Measurements from ENCODE around the gene C4B. TPM values are rescaled to one million over a fixed set of nuclear protein-coding genes. Genes with fewer than 3 reads are reported as not detected.
"Not testable (repeated sequence)": the region's sequence is repeated elsewhere in the genome, so short reads cannot be mapped to it uniquely, and the experiment has no call there.

C4B gene
- total RNA-seq (57.5 and 68.9 TPM in 2 replicates), polyA plus RNA-seq (78.0 and 80.0 TPM in 2 replicates)

- WGBS (ENCODE audit: low lambda C conversion rate, missing lambda C conversion rate), result no CpG with 5 or more reads among the region's 6 CpGs
- H3K27me3 ChIP-seq; H2AFZ ChIP-seq; H3K4me2 ChIP-seq; H3K79me2 ChIP-seq; H3K9me2 ChIP-seq (replicated peaks; ENCODE audit: insufficient read depth); H4K20me1 ChIP-seq (ENCODE audit: insufficient read depth, poor library complexity, severe bottlenecking); H3K36me3 ChIP-seq (replicated peaks; ENCODE audit: insufficient read depth, low read depth); DNase-seq (ENCODE audit: low spot score); H3K4me3 ChIP-seq; H3K27ac ChIP-seq; H3K4me1 ChIP-seq (ENCODE audit: insufficient read depth); H3K9me3 ChIP-seq (ENCODE audit: low read depth): not testable (repeated sequence)
These were observed at the start of gene C4B for GRCh38 chr6:32014547-32014946. Gene C4B, plus strand, starts transcription at chr6:32014795. Its CDS starts 51 bp downstream, at chr6:32014846.

- DNase-seq (ENCODE audit: low spot score), result no peak
- H3K36me3 ChIP-seq (replicated peaks; ENCODE audit: insufficient read depth, low read depth), result no peaks in the 10 kb centered on the region
- H3K9me3 ChIP-seq (ENCODE audit: low read depth), result no peaks in the 10 kb centered on the region
- no peak overlapping the region for H3K4me2 ChIP-seq
- no peaks in the 10 kb centered on the region for H3K27me3 ChIP-seq
- H3K79me2 ChIP-seq, result peaks cover 7% of the 10 kb centered on the region
- TF ChIP-seq EZH2phosphoT487 (IDR thresholded peaks at IDR 0.05; ENCODE audit: low read depth, severe bottlenecking, unreplicated experiment) (no peak), EZH2 (IDR thresholded peaks at IDR 0.05; ENCODE audit: borderline replicate concordance) (no peak), CTCF (IDR thresholded peaks at IDR 0.05; ENCODE audit: poor library complexity) (no peak)
- H2AFZ ChIP-seq, result no peak overlapping the region
- no peaks in the 10 kb centered on the region for H3K9me2 ChIP-seq (replicated peaks; ENCODE audit: insufficient read depth)
- H3K27ac ChIP-seq, result no peak overlapping the region
- no peak overlapping the region for H3K4me3 ChIP-seq
- H3K4me1 ChIP-seq (ENCODE audit: insufficient read depth), result peaks cover 4% of the 10 kb centered on the region
- no peaks in the 10 kb centered on the region for H4K20me1 ChIP-seq (ENCODE audit: insufficient read depth, poor library complexity, severe bottlenecking)
- 89% methylated on average over 13 of the region's 13 CpGs for WGBS (ENCODE audit: low lambda C conversion rate, missing lambda C conversion rate)
These were observed 48.9 kb upstream of the C4B start for GRCh38 chr6:31965700-31966099.

DNA sequence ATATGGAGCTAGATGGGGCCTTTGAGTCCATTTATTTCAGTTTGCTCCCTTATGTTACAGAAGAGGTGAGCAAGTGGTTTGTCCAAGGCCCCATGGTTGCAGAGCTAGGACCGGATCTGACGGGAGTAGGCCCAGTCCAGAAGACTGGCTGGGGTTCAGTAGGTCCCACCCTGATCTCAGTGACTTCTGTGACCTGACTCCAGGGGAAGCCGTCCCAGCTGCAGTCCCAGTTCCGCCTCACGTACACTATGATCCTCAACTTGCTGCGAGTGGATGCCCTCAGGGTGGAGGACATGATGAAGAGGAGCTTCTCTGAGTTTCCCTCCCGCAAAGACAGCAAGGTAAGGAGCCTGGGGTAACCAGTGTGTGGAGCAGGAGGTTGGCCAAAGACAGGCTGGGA is 48.1 kb upstream of the C4B start:
- Histone ChIP-seq H3K4me2 (no peak overlapping the region), H2AFZ (no peak overlapping the region), H3K27ac (no peak overlapping the region), H3K27me3 (no peaks in the 10 kb centered on the region), H3K4me3 (no peak overlapping the region), H3K4me1 (ENCODE audit: insufficient read depth) (peaks cover 11% of the 10 kb centered on the region), H3K9me2 (replicated peaks; ENCODE audit: insufficient read depth) (no peaks in the 10 kb centered on the region), H4K20me1 (ENCODE audit: insufficient read depth, poor library complexity, severe bottlenecking) (no peaks in the 10 kb centered on the region), H3K79me2 (peaks cover 11% of the 10 kb centered on the region), H3K36me3 (replicated peaks; ENCODE audit: insufficient read depth, low read depth) (no peaks in the 10 kb centered on the region), H3K9me3 (ENCODE audit: low read depth) (no peaks in the 10 kb centered on the region)
- TF ChIP-seq EZH2 (IDR thresholded peaks at IDR 0.05; ENCODE audit: borderline replicate concordance), result no peak
- whole genome bisulfite sequencing (ENCODE audit: low lambda C conversion rate, missing lambda C conversion rate), result 97% methylated on average over 7 of the region's 7 CpGs
- no peak for DNase-seq (ENCODE audit: low spot score)

- H4K20me1 ChIP-seq (ENCODE audit: insufficient read depth, poor library complexity, severe bottlenecking), result no peaks in the 10 kb centered on the region
- no peaks in the 10 kb centered on the region for H3K27me3 ChIP-seq
- no peak overlapping the region for H3K4me3 ChIP-seq
- H3K4me2 ChIP-seq, result no peak overlapping the region
- TF ChIP-seq CTCF (IDR thresholded peaks at IDR 0.05; ENCODE audit: poor library complexity) (no peak), EZH2phosphoT487 (IDR thresholded peaks at IDR 0.05; ENCODE audit: low read depth, severe bottlenecking, unreplicated experiment) (no peak), EZH2 (IDR thresholded peaks at IDR 0.05; ENCODE audit: borderline replicate concordance) (no peak)
- H3K36me3 ChIP-seq (replicated peaks; ENCODE audit: insufficient read depth, low read depth), result no peaks in the 10 kb centered on the region
- no peak for DNase-seq (ENCODE audit: low spot score)
- H2AFZ ChIP-seq, result no peak overlapping the region
- no peaks in the 10 kb centered on the region for H3K9me2 ChIP-seq (replicated peaks; ENCODE audit: insufficient read depth)
- H3K9me3 ChIP-seq (ENCODE audit: low read depth), result no peaks in the 10 kb centered on the region
- H3K4me1 ChIP-seq (ENCODE audit: insufficient read depth), result peaks cover 11% of the 10 kb centered on the region
- 97% methylated on average over 10 of the region's 10 CpGs for WGBS (ENCODE audit: low lambda C conversion rate, missing lambda C conversion rate)
- H3K79me2 ChIP-seq, result peaks cover 13% of the 10 kb centered on the region
- no peak overlapping the region for H3K27ac ChIP-seq
These were observed 47.3 kb upstream of the C4B start for GRCh38 chr6:31966997-31967925.
